ENCODE data around the gene SRRM5.

GRCh38 chr19:43595999-43596841 lies 15.7 kb upstream of the SRRM5 start, which contains the start of the genes IRGQ and ZNF576:
- TF ChIP-seq, protein P1, sequence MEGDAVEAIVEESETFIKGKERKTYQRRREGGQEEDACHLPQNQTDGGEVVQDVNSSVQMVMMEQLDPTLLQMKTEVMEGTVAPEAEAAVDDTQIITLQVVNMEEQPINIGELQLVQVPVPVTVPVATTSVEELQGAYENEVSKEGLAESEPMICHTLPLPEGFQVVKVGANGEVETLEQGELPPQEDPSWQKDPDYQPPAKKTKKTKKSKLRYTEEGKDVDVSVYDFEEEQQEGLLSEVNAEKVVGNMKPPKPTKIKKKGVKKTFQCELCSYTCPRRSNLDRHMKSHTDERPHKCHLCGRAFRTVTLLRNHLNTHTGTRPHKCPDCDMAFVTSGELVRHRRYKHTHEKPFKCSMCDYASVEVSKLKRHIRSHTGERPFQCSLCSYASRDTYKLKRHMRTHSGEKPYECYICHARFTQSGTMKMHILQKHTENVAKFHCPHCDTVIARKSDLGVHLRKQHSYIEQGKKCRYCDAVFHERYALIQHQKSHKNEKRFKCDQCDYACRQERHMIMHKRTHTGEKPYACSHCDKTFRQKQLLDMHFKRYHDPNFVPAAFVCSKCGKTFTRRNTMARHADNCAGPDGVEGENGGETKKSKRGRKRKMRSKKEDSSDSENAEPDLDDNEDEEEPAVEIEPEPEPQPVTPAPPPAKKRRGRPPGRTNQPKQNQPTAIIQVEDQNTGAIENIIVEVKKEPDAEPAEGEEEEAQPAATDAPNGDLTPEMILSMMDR (IDR thresholded peaks at IDR 0.05 in 8 of 11, conservative IDR thresholded peaks at IDR 0.05 in 3 of 11), result no peak
- peak in 2 of 3 donors; percentile 61 to 89 for TF ChIP-seq POLR2A (IDR thresholded peaks at IDR 0.05)
